Measurements from ENCODE around the gene LPP.

- TF ChIP-seq YY1 (IDR thresholded peaks at IDR 0.05; ENCODE audit: insufficient read depth, insufficient replicate concordance, low read depth, low read length) = no peak
- TF ChIP-seq SNAPC4 (CRISPR knock-in tag; IDR thresholded peaks at IDR 0.05) = no peak
- no peak for TF ChIP-seq SIN3A (IDR thresholded peaks at IDR 0.05; ENCODE audit: borderline replicate concordance, low read depth, low read length)
- no peak for TF ChIP-seq CTCF (CRISPR knock-in tag; IDR thresholded peaks at IDR 0.05)
- no peak for TF ChIP-seq TCF12 (IDR thresholded peaks at IDR 0.05)
- no peak for TF ChIP-seq TCF12 (CRISPR knock-in tag; IDR thresholded peaks at IDR 0.05)
- no peak for TF ChIP-seq NFYB (CRISPR knock-in tag; IDR thresholded peaks at IDR 0.05)
- TF ChIP-seq SP4 (CRISPR knock-in tag; IDR thresholded peaks at IDR 0.05) = no peak
Observed at GRCh38 chr3:188497021-188497420, 343.1 kb downstream of the LPP start.
